ENCODE measurements around the gene SIX1. TPM values are rescaled to one million over a fixed set of nuclear protein-coding genes. Genes with fewer than 3 reads are reported as not detected.

The SIX1 gene
- total and polyA plus RNA-seq, 2 donors from 2014 or later, result 0.13 to 0.16 TPM

GRCh38 chr14:60658909-60659585, 9.8 kb upstream of the SIX1 start:
- intact Hi-C loops (cut with DNase I), result no loop called here
- no peak for FAIRE-seq
- no peak overlapping the region for H3K9ac ChIP-seq (ENCODE audit: low read length in 3 of 3)

GRCh38 chr14:60658211-60658690, 9.0 kb upstream of the SIX1 start:
- Histone ChIP-seq H3K4me1 (ENCODE audit: control insufficient read depth in 2 of 3, insufficient read depth in 2 of 3, low read depth in 1 of 3, low read length in 3 of 3) (peaks cover 2 to 9% (median 3%) of the 10 kb centered on the region in 3 donors), H3K9ac (ENCODE audit: low read length in 3 of 3) (no peak overlapping the region), H3K27ac (ENCODE audit: low read depth in 2 of 2, low read length in 2 of 2) (no peak overlapping the region), H3K9me3 (ENCODE audit: control insufficient read depth in 2 of 3, insufficient read depth in 1 of 3, low read length in 3 of 3) (no peaks in the 10 kb centered on the region), H3K36me3 (ENCODE audit: control insufficient read depth in 2 of 3, insufficient read depth in 3 of 3, low read length in 3 of 3) (no peaks in the 10 kb centered on the region), H3K4me3 (ENCODE audit: low read length in 3 of 3) (peak overlapping the region; percentile 68 to 89 (median 74)), H3K27me3 (ENCODE audit: control insufficient read depth, insufficient read depth, low read length) (peaks cover 31% of the 10 kb centered on the region)
- FAIRE-seq (no peak), DNase-seq (peak in 3 of 5 donors; percentile 21 to 50 (median 49))
- intact Hi-C loops (cut with DNase I), result no loop called here
- no peak for TF ChIP-seq CTCF (IDR thresholded peaks at IDR 0.05; ENCODE audit: borderline replicate concordance, extremely low read depth, insufficient read depth)

More at GRCh38 chr14:60658909-60659585, 9.8 kb upstream of the SIX1 start:
- Histone ChIP-seq H3K27me3 (ENCODE audit: control insufficient read depth, insufficient read depth, low read length) (peaks cover 24% of the 10 kb centered on the region), H3K4me3 (ENCODE audit: low read length in 3 of 3) (peak overlapping the region in 1 of 3 donors; percentile 4), H3K4me1 (ENCODE audit: control insufficient read depth in 2 of 3, insufficient read depth in 2 of 3, low read depth in 1 of 3, low read length in 3 of 3) (peaks cover 2 to 9% (median 3%) of the 10 kb centered on the region in 3 donors), H3K36me3 (ENCODE audit: control insufficient read depth in 2 of 3, insufficient read depth in 3 of 3, low read length in 3 of 3) (no peaks in the 10 kb centered on the region), H3K9me3 (ENCODE audit: control insufficient read depth in 2 of 3, insufficient read depth in 1 of 3, low read length in 3 of 3) (no peaks in the 10 kb centered on the region), H3K27ac (ENCODE audit: low read depth in 2 of 2, low read length in 2 of 2) (no peak overlapping the region)
- no peak for TF ChIP-seq CTCF (IDR thresholded peaks at IDR 0.05; ENCODE audit: borderline replicate concordance, extremely low read depth, insufficient read depth)
- peak in 3 of 5 donors; percentile 25 to 72 (median 60) for DNase-seq

- Histone ChIP-seq H3K27me3 (ENCODE audit: control insufficient read depth, insufficient read depth, low read length) (peaks cover 38% of the 10 kb centered on the region), H3K27ac (ENCODE audit: low read depth in 2 of 2, low read length in 2 of 2) (no peak overlapping the region), H3K9me3 (ENCODE audit: control insufficient read depth in 2 of 3, insufficient read depth in 1 of 3, low read length in 3 of 3) (no peaks in the 10 kb centered on the region), H3K4me1 (ENCODE audit: control insufficient read depth in 2 of 3, insufficient read depth in 2 of 3, low read depth in 1 of 3, low read length in 3 of 3) (peaks cover 2 to 14% (median 3%) of the 10 kb centered on the region in 3 donors), H3K9ac (ENCODE audit: low read length in 3 of 3) (peak overlapping the region; percentile 46 to 65 (median 55)), H3K4me3 (ENCODE audit: low read length in 3 of 3) (peak overlapping the region; percentile 68 to 89 (median 74)), H3K36me3 (ENCODE audit: control insufficient read depth in 2 of 3, insufficient read depth in 3 of 3, low read length in 3 of 3) (no peaks in the 10 kb centered on the region)
- intact Hi-C loops (cut with DNase I), result no loop called here
- DNase-seq (peak in 3 of 5 donors; percentile 44 to 68 (median 62)), FAIRE-seq (no peak)
- TF ChIP-seq CTCF (IDR thresholded peaks at IDR 0.05; ENCODE audit: borderline replicate concordance, extremely low read depth, insufficient read depth), result no peak
These were observed 8.4 kb upstream of the SIX1 start for GRCh38 chr14:60657456-60658210.

All from kidney (tissue), 14 donors.